C4-2B (cell line): Measurements from ENCODE around the gene MAST4.
"Not testable (repeated sequence)": the region's sequence is repeated elsewhere in the genome, so short reads cannot be mapped to it uniquely, and the experiment has no call there.

Experiments
- H3K27ac ChIP-seq: fragments of 450-650 bp; 2 replicates; pipeline ENCODE4 v1.5.1; 2017
- ZFX ChIP-seq: fragments of 450-650 bp; IDR thresholded peaks from 2 replicates; pipeline ENCODE4 v1.6.1; 2017
- TF ChIP-seq, protein P1 (sequence below): fragments of 450-650 bp; conservative IDR thresholded peaks from 2 replicates; pipeline ENCODE4 v1.5.1; 2017; ENCODE audit warnings: mild to moderate bottlenecking

The MAST4 gene

DNA sequence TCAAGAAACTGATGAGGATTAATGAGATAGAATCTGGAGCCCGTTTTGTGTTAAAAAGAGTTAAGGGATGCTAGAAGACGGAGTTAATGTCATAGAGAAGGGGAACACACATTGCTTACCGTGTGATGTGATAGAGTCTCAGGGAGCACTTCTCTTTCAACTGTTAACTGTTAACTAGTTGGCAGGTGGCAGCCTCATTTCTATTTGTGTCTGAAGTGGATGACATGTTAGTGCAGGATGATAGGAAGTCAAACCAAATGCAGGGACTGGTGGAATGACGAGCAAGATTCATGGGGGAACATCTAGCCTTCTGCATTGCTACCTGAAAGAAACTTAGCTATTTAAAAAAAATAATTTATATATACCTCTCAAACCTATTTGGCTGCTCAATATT is 222.7 kb downstream of the MAST4 start:
- no peak for TF ChIP-seq ZFX
- TF ChIP-seq, protein P1, sequence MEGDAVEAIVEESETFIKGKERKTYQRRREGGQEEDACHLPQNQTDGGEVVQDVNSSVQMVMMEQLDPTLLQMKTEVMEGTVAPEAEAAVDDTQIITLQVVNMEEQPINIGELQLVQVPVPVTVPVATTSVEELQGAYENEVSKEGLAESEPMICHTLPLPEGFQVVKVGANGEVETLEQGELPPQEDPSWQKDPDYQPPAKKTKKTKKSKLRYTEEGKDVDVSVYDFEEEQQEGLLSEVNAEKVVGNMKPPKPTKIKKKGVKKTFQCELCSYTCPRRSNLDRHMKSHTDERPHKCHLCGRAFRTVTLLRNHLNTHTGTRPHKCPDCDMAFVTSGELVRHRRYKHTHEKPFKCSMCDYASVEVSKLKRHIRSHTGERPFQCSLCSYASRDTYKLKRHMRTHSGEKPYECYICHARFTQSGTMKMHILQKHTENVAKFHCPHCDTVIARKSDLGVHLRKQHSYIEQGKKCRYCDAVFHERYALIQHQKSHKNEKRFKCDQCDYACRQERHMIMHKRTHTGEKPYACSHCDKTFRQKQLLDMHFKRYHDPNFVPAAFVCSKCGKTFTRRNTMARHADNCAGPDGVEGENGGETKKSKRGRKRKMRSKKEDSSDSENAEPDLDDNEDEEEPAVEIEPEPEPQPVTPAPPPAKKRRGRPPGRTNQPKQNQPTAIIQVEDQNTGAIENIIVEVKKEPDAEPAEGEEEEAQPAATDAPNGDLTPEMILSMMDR, result no peak
- no peak overlapping the region for H3K27ac ChIP-seq

DNA sequence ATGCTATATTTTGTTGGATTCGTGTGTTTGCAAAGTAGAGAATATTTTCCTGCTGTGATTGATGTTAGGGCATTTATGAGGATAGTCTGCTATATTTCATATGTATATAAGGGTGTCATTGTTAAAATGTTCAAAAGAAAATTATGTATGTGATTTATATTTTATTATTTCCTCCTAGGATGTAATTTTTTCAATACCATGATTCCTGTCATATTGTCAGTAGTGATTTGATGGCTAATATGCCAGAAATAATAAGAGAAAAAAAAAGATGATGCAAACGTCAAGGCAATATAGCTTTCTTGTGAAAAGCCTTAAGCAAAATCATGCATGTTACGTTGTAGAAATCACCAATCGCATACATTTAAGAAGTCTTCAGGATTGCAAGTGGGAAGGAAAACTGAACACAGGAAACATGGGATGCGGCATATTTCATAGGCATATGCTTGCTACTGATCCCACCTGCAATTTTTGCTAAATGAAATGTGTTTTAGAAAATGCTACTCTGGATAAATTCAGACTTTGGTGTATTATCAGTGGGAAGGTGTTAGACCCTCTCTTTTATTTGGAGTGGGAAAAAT is 224.5 kb downstream of the MAST4 start:
- H3K27ac ChIP-seq, result no peak overlapping the region
- TF ChIP-seq, protein P1, result no peak
- TF ChIP-seq ZFX, result no peak

DNA sequence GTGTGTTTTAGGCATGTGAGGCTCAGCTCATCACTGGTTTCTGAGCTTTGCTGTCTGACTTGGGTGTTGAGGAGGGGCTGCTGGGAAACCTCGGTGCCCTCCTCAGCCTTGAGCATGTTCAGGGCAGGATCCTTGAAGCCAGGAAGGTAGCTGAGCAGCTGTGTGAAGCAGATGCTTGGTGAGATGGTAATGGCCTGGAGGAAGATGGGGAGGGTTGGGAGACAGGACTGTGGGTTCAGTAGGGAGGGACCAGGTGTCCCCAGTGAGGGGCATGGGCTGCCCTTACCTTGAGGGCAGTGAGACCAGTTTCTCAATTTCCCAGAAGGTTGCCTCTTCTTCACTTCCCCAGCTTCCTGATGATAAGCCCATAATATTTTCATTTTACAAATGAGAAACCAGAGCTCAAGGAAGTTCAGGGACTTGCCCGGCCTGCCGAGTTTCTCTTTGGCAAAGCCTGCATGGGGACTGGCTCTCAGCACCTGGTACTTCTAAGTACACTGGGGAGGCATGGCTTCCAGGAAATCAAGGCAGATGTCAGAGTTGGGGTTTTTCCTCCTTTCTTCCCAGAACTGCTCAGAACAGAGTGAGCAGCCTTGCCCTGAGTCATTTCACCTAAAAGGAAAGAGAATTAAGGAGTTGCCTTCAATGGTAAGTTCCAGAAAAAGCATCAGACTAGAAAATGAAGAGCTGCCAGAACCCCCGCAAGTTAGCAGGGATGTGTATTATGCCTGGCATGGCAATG is 225.7 kb downstream of the MAST4 start:
- TF ChIP-seq ZFX, result no peak
- TF ChIP-seq, protein P1, result no peak
- no peak overlapping the region for H3K27ac ChIP-seq

DNA sequence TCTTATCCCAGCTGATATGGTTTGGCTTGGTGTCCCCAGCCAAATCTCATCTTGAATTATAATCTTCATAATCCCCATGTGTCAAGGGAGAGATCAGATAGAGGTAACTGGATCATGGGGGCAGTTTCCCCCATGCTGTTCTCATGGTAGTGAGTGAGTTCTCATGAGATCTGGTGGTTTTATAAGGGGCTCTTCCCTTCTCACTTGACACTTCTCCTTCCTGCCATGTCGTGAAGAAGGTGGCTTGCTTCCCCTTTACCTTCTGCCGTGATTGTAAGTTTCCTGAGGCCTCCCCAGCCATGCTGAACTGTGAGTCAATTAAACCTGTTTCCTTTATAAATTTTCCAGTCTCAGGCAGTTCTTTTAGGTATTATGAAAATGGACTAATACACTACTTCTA is 226.7 kb downstream of the MAST4 start:
- H3K27ac ChIP-seq, result not testable (repeated sequence)

DNA sequence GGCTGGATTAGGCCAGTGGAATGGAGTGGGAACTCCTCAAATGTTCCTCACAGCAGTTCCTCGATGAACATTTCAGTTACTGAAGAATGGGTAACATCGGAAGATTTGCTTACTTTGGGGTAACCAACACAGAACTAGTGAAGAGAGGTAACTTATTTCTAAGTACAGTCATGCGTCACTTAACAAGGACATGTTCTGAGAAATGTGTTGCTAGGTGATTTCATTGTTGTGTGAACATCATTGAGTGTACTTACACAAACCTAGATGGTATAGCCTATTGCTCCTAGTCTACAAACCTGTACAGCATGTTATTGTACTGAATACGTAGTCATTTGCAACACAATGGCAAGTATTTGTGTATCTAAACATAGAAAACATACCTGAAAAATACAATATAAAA is 228.3 kb downstream of the MAST4 start:
- no peak for TF ChIP-seq ZFX
- TF ChIP-seq, protein P1, result no peak
- H3K27ac ChIP-seq, result no peak overlapping the region

DNA sequence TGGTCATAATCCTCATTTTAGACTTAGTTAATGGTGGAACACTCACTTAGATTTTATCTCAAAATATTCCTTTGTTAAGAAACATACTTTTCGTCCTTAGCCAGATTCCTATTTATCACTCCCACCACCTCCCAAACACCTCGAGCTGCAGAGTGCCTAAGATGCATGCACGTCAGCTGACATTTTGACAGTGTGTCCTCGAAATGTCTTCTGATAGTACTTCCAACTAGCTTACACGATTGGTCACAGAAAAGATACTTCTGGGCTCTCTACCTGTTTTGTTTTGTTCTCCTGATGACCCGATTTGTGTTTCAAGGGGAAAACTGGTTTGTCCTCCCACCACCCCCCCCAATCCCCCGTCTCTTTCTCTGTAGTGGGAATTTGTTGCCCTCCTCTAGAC is 230.1 kb downstream of the MAST4 start:
- H3K27ac ChIP-seq, result no peak overlapping the region
- no peak for TF ChIP-seq ZFX
- TF ChIP-seq, protein P1, result no peak

DNA sequence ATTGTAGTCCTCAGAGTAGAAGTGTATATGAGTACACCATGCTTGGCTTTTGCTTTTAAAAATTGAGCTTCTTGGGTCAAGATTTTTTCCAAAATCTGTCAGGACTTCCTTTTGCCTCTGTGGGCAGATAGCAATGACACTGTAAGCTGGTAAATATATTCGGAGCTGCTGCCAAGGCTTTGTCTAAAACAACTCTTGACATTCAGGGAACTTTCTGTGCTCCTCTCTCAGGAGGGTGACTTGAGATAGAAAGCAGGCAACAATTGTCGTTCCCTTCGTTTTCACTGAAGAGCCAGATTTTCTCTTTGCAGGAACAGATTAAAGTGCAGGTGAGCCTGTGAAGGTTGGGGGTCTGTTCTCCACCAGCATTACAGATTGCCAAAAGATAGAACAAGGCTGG is 230.5 kb downstream of the MAST4 start:
- TF ChIP-seq ZFX, result no peak
- TF ChIP-seq, protein P1, result no peak
- H3K27ac ChIP-seq, result no peak overlapping the region
